Lower leg skin (tissue), 4 donors: ENCODE results near the gene SCYGR1. TPM values are rescaled to one million over a fixed set of nuclear protein-coding genes. Genes with fewer than 3 reads are reported as not detected.

ENCODE experiments used
- DNase-seq, 2 donors: peaks; one replicate each; pipeline ENCODE4 v3.0.0-alpha.2; 2019; ENCODE audit warnings: low spot score in 2 of 2
- H3K4me3 ChIP-seq: fragments of 200-600 bp; sonication (generic); 2 replicates; pipeline ENCODE4 v1.5.1; 2017; ENCODE audit warnings: mild to moderate bottlenecking, low read depth; ENCODE audit not compliant: poor library complexity, severe bottlenecking
- POLR2A ChIP-seq, 2 donors: fragments of 450-650 bp; IDR thresholded peaks; one replicate each; pipeline ENCODE4 v1.6.1; 2016 to 2017; ENCODE audit warnings: antibody characterized with exemption in 2 of 2, mild to moderate bottlenecking in 1 of 2, moderate library complexity in 1 of 2
- WGBS, 2 donors: methylation state at CpG; one replicate each; pipeline ENCODE4 v1.1.5; 2018; 5-methylcytosine and 5-hydroxymethylcytosine counted together
- intact Hi-C: fragments of 100-400 bp; cut with DNase I; formaldehyde crosslinking; loops from one replicate; pipeline ENCODE4 v1.15.0; 2023; ENCODE audit warnings: low total_unique reads
- total RNA-seq, 4 donors: library from RNA; depleted of rRNA; stranded (reverse); fragments of >200 nt; gene quantifications; one replicate each; pipeline ENCODE4 v1.1.0, GENCODE V29; 2016
- TF ChIP-seq, protein P1 (sequence below), 3 donors: fragments of 450-650 bp; IDR thresholded peaks; one replicate each; pipeline ENCODE4 v1.5.1; 2016; ENCODE audit warnings: antibody characterized with exemption in 3 of 3, mild to moderate bottlenecking in 3 of 3, moderate library complexity in 2 of 3

SCYGR1 gene
- total RNA-seq, 4 donors from 2014 or later = not detected

DNA sequence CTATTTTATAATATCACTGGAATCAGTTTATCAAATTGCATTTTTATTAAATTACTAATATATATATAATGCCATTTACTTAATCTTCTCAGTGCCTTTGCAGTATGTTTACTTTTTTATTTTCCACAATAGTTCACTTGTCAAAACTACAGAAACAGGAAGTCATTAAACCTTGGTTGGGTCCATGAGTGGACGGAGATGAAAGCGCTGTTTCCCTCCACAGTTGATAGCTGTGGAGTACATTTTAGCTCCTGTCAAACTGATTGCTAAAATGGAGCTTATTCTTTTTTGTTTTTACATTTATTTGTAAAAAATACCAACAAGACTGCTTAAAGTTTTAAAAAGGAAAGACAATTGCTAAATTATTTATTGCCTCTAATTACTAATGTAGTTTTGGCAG lies 43.5 kb downstream of the SCYGR1 start:
- TF ChIP-seq POLR2A (IDR thresholded peaks at IDR 0.05) = no peak
- TF ChIP-seq, protein P1, sequence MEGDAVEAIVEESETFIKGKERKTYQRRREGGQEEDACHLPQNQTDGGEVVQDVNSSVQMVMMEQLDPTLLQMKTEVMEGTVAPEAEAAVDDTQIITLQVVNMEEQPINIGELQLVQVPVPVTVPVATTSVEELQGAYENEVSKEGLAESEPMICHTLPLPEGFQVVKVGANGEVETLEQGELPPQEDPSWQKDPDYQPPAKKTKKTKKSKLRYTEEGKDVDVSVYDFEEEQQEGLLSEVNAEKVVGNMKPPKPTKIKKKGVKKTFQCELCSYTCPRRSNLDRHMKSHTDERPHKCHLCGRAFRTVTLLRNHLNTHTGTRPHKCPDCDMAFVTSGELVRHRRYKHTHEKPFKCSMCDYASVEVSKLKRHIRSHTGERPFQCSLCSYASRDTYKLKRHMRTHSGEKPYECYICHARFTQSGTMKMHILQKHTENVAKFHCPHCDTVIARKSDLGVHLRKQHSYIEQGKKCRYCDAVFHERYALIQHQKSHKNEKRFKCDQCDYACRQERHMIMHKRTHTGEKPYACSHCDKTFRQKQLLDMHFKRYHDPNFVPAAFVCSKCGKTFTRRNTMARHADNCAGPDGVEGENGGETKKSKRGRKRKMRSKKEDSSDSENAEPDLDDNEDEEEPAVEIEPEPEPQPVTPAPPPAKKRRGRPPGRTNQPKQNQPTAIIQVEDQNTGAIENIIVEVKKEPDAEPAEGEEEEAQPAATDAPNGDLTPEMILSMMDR (IDR thresholded peaks at IDR 0.05) = no peak

DNA sequence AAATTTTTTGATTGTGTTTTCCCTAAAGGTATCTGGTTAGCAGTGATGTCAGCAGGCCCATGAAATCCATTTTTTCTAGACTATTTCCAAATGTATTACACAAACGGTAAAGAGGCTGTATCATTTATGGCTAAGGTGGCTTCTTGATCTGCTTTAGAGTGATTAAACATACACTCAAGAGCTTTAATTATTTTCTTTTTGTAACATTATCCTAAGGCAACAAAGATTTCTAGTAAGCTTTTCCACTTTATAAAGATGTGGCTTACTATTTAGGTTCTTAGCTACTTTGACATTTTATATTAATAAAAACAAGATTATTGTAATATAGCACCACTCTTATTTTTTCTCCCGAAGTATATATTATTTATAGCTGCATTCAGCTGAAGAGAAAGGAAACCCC lies 46.2 kb downstream of the SCYGR1 start:
- TF ChIP-seq, protein P1 (IDR thresholded peaks at IDR 0.05) = no peak
- no peak for TF ChIP-seq POLR2A (IDR thresholded peaks at IDR 0.05)
- WGBS, 2 donors = 81 to 89% methylated on average over 2 of the region's 2 CpGs
- no peak overlapping the region for H3K4me3 ChIP-seq
- intact Hi-C loops = no loop called here
- no peak for DNase-seq

More for the DNA sequence above, 43.5 kb downstream of the SCYGR1 start:
- no peak for DNase-seq
- intact Hi-C loops = no loop called here
- H3K4me3 ChIP-seq = no peak overlapping the region
- 84 to 86% methylated on average over 2 of the region's 2 CpGs for WGBS, 2 donors

- no peak overlapping the region for H3K4me3 ChIP-seq
- DNase-seq = no peak
- intact Hi-C loops = no loop called here
- TF ChIP-seq, protein P1 (IDR thresholded peaks at IDR 0.05) = no peak
- TF ChIP-seq POLR2A (IDR thresholded peaks at IDR 0.05) = no peak
- WGBS, 2 donors = 76 to 77% methylated on average over 6 of the region's 6 CpGs
Observed at GRCh38 chr2:227340106-227340505, 47.6 kb downstream of the SCYGR1 start.

DNA sequence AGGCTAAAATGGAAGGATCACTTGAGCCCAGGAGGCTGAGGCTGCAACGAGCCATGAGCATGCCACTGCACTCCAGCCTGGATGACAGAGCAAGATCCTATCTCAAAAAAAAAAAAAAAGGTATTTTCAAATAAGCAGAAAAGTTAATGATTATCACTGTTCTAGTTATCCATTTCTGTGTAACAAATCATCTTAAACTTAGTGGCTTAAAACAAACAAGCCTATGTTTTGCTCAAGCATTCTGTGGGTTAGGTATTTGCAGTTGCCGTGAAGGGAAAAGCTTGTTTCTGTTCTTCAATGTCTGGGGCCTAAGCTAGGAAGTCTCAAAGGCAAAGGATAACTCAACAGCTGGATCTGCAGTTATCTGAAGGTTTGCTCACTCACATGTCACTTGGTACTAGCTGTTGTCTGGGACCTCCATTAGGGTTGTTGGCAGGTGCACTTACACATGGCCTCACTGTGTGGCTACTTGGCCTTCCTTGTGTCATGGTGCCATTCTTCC lies 48.6 kb downstream of the SCYGR1 start:
- no peak for DNase-seq
- 95% methylated on average over 2 of the region's 2 CpGs for WGBS, 2 donors
- no peak overlapping the region for H3K4me3 ChIP-seq
- TF ChIP-seq, protein P1 (IDR thresholded peaks at IDR 0.05) = no peak
- no peak for TF ChIP-seq POLR2A (IDR thresholded peaks at IDR 0.05)
- intact Hi-C loops = no loop called here

Other genes with a start within 250 kb of the SCYGR1 start
- gene COL4A4, start 223.7 kb downstream of the SCYGR1 start, total RNA-seq = under 1 TPM; 0.04 to 0.58 (median 0.18) TPM
- gene COL4A3, start 223.3 kb downstream of the SCYGR1 start, total RNA-seq = under 1 TPM; 0.08 to 0.56 (median 0.24) TPM
- gene MFF, start 62.7 kb downstream of the SCYGR1 start, total RNA-seq = 100 to 1,000 TPM in 1 of 4 donors, 10 to 100 TPM in 3; 76.6 to 105 (median 83.3) TPM
- not detected for gene TM4SF20, start 8.6 kb downstream of the SCYGR1 start, total RNA-seq
- gene AGFG1, start 84.2 kb upstream of the SCYGR1 start, total RNA-seq = 10 to 100 TPM; 44.6 to 65.3 (median 55.7) TPM
- 10 to 100 TPM in 1 of 4 donors, not detected in 3; 12.5 TPM for gene SCYGR2, start 210.9 kb upstream of the SCYGR1 start, total RNA-seq
- gene SCYGR3, start 226.9 kb upstream of the SCYGR1 start, total RNA-seq = 1 to 10 TPM in 1 of 4 donors, not detected in 3; 5.7 TPM
- 1 to 10 TPM in 1 of 4 donors, not detected in 3; 5.1 TPM for gene SCYGR4, start 229.5 kb upstream of the SCYGR1 start, total RNA-seq